Measurements from ENCODE around the gene PCBP3.

Gene PCBP3

GRCh38 chr21:45866551-45866950, 223.0 kb downstream of the PCBP3 start:
- Histone ChIP-seq H2AFZ (ENCODE audit: low read depth) (no peak overlapping the region), H3K79me2 (ENCODE audit: insufficient read depth, low read depth) (no peaks in the 10 kb centered on the region), H3K36me3 (ENCODE audit: insufficient read depth) (no peaks in the 10 kb centered on the region), H3K27me3 (ENCODE audit: insufficient read depth, low read depth) (peaks cover 84% of the 10 kb centered on the region), H4K20me1 (ENCODE audit: insufficient read depth) (no peaks in the 10 kb centered on the region), H3K4me3 (IDR thresholded peaks at IDR 0.05; ENCODE audit: insufficient read depth, low read depth, low read length) (no peak overlapping the region), H3K4me1 (ENCODE audit: low read depth, poor library complexity, severe bottlenecking) (no peaks in the 10 kb centered on the region), H3K9ac (no peak overlapping the region), H3K27ac (no peak overlapping the region), H3K4me2 (no peak overlapping the region)
- no peak for TF ChIP-seq CTCF (conservative IDR thresholded peaks at IDR 0.05; ENCODE audit: low read depth, low read length)

GRCh38 chr21:45867041-45867666, 223.6 kb downstream of the PCBP3 start:
- Histone ChIP-seq H3K36me3 (ENCODE audit: insufficient read depth) (no peaks in the 10 kb centered on the region), H4K20me1 (ENCODE audit: insufficient read depth) (no peaks in the 10 kb centered on the region), H2AFZ (ENCODE audit: low read depth) (no peak overlapping the region), H3K27ac (no peak overlapping the region), H3K27me3 (ENCODE audit: insufficient read depth, low read depth) (peaks cover 82% of the 10 kb centered on the region), H3K4me1 (ENCODE audit: low read depth, poor library complexity, severe bottlenecking) (no peaks in the 10 kb centered on the region), H3K4me3 (IDR thresholded peaks at IDR 0.05; ENCODE audit: insufficient read depth, low read depth, low read length) (no peak overlapping the region), H3K9ac (no peak overlapping the region), H3K4me2 (no peak overlapping the region), H3K79me2 (ENCODE audit: insufficient read depth, low read depth) (no peaks in the 10 kb centered on the region)
- TF ChIP-seq CTCF (conservative IDR thresholded peaks at IDR 0.05; ENCODE audit: low read depth, low read length), result no peak

- H3K79me2 ChIP-seq (ENCODE audit: insufficient read depth, low read depth), result no peaks in the 10 kb centered on the region
- no peaks in the 10 kb centered on the region for H3K36me3 ChIP-seq (ENCODE audit: insufficient read depth)
- no peak for TF ChIP-seq CTCF (conservative IDR thresholded peaks at IDR 0.05; ENCODE audit: low read depth, low read length)
- no peaks in the 10 kb centered on the region for H4K20me1 ChIP-seq (ENCODE audit: insufficient read depth)
- H3K27ac ChIP-seq, result no peak overlapping the region
- no peak overlapping the region for H2AFZ ChIP-seq (ENCODE audit: low read depth)
- H3K4me1 ChIP-seq (ENCODE audit: low read depth, poor library complexity, severe bottlenecking), result no peaks in the 10 kb centered on the region
- H3K4me3 ChIP-seq (IDR thresholded peaks at IDR 0.05; ENCODE audit: insufficient read depth, low read depth, low read length), result no peak overlapping the region
- no peak overlapping the region for H3K4me2 ChIP-seq
- no peak overlapping the region for H3K9ac ChIP-seq
- H3K27me3 ChIP-seq (ENCODE audit: insufficient read depth, low read depth), result peaks cover 82% of the 10 kb centered on the region
Measured at GRCh38 chr21:45867671-45868081, 224.2 kb downstream of the PCBP3 start.

GRCh38 chr21:45868086-45868485, 224.6 kb downstream of the PCBP3 start:
- Histone ChIP-seq H3K4me2 (no peak overlapping the region), H3K9ac (no peak overlapping the region), H2AFZ (ENCODE audit: low read depth) (no peak overlapping the region), H3K36me3 (ENCODE audit: insufficient read depth) (no peaks in the 10 kb centered on the region), H3K27me3 (ENCODE audit: insufficient read depth, low read depth) (peaks cover 82% of the 10 kb centered on the region), H3K4me1 (ENCODE audit: low read depth, poor library complexity, severe bottlenecking) (no peaks in the 10 kb centered on the region), H4K20me1 (ENCODE audit: insufficient read depth) (no peaks in the 10 kb centered on the region), H3K4me3 (IDR thresholded peaks at IDR 0.05; ENCODE audit: insufficient read depth, low read depth, low read length) (no peak overlapping the region), H3K79me2 (ENCODE audit: insufficient read depth, low read depth) (no peaks in the 10 kb centered on the region), H3K27ac (no peak overlapping the region)
- no peak for TF ChIP-seq CTCF (conservative IDR thresholded peaks at IDR 0.05; ENCODE audit: low read depth, low read length)
